ENCODE measurements around the gene IER5.

The IER5 gene

DNA sequence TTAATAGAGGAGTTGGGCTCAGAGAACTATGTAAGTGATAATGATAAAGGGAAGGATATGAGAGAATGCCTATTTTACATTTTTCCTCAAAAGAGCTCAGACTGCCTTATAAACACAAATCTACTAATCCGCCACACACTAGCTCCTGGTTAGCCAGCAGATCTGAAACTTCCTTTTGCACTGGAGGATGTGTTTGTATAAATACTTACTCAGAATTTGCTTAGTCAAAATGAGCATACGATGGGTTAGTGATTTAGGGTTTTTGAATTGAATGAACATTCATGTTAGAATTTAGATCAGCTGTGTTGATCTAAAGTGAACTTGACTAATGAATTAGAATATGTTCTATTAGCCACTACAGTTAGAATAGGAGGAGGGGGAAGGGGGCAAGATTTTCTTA lies 9.1 kb upstream of the IER5 start:
- TF ChIP-seq CTCF (IDR thresholded peaks at IDR 0.05; ENCODE audit: insufficient read depth, low read length, poor library complexity, severe bottlenecking): no peak
- DNase-seq (ENCODE audit: extremely low read depth, insufficient read length): no peak
- H3K4me3 ChIP-seq (replicated peaks; ENCODE audit: low read depth, low read length): no peak overlapping the region
- H3K27me3 ChIP-seq (replicated peaks; ENCODE audit: control insufficient read depth, insufficient read depth, low read length): no peaks in the 10 kb centered on the region
- H3K36me3 ChIP-seq (ENCODE audit: control insufficient read depth, insufficient read depth, low read length): no peaks in the 10 kb centered on the region

DNA sequence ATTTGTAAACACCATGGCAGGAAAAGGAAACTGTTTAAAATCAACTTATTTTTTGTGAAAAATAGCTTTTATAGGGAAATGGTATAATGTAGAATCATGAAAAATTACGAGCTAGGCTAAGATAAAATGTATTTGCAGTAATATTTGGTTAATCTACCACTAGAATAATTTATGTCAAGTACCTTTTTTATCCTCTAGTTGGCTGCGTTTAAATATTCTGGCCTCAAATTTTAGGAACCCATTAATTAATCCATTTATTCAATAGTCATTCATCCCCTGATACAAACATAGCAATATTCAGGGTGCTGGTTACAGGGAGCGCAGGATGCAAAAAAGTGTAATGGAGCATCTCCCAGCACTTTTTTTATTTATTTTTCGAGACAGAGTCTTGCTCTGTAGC lies 8.6 kb upstream of the IER5 start:
- no peak for TF ChIP-seq CTCF (IDR thresholded peaks at IDR 0.05; ENCODE audit: insufficient read depth, low read length, poor library complexity, severe bottlenecking)
- H3K4me3 ChIP-seq (replicated peaks; ENCODE audit: low read depth, low read length): no peak overlapping the region
- DNase-seq (ENCODE audit: extremely low read depth, insufficient read length): no peak
- H3K36me3 ChIP-seq (ENCODE audit: control insufficient read depth, insufficient read depth, low read length): no peaks in the 10 kb centered on the region
- H3K27me3 ChIP-seq (replicated peaks; ENCODE audit: control insufficient read depth, insufficient read depth, low read length): no peaks in the 10 kb centered on the region

DNA sequence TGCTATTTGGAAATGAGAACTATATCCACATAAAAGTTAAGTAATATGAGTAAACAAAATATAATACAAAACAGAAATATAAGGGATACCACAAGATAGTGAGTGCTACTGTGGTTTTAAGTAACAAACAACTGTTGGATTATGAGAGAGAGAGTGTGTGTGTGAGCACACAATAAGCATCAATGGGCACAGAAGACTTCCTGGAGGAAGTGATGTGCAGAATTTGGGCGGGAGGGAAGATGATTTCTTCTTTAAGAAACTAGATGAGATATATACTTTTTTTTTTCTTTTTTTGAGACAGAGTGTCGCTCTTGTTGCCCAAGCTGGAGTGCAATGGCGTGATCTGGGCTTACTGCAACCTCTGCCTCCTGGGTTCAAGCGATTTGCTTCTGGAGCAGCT lies 7.9 kb upstream of the IER5 start:
- Histone ChIP-seq H3K36me3 (ENCODE audit: control insufficient read depth, insufficient read depth, low read length) (no peaks in the 10 kb centered on the region), H3K27me3 (replicated peaks; ENCODE audit: control insufficient read depth, insufficient read depth, low read length) (no peaks in the 10 kb centered on the region), H3K4me3 (replicated peaks; ENCODE audit: low read depth, low read length) (no peak overlapping the region)
- no peak for DNase-seq (ENCODE audit: extremely low read depth, insufficient read length)
- TF ChIP-seq CTCF (IDR thresholded peaks at IDR 0.05; ENCODE audit: insufficient read depth, low read length, poor library complexity, severe bottlenecking): no peak

DNA sequence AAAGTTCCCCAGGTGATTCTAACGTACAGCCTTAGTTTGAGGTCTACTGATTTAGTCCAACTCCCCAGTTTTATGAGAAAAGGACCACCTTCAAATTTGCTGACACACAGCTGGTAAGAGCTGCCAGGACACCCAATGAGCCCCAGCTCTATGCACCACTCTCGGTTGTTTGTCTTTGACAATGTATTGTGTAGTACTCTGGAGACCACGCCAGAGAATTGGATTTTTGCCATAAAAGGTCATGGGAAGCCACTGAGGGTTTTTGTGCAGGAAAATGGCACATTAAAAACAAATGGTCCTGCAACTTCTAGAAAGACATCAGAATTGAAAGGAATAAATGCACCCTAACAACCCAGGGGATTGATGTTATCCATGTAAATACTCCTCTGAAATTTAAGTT lies 7.1 kb upstream of the IER5 start:
- H3K4me3 ChIP-seq (replicated peaks; ENCODE audit: low read depth, low read length): no peak overlapping the region
- DNase-seq (ENCODE audit: extremely low read depth, insufficient read length): no peak
- no peaks in the 10 kb centered on the region for H3K36me3 ChIP-seq (ENCODE audit: control insufficient read depth, insufficient read depth, low read length)
- H3K27me3 ChIP-seq (replicated peaks; ENCODE audit: control insufficient read depth, insufficient read depth, low read length): no peaks in the 10 kb centered on the region
- no peak for TF ChIP-seq CTCF (IDR thresholded peaks at IDR 0.05; ENCODE audit: insufficient read depth, low read length, poor library complexity, severe bottlenecking)

GRCh38 chr1:181083842-181084605 lies 4.5 kb upstream of the IER5 start:
- peak; percentile 65 for TF ChIP-seq CTCF (IDR thresholded peaks at IDR 0.05; ENCODE audit: insufficient read depth, low read length, poor library complexity, severe bottlenecking)
- H3K4me3 ChIP-seq (replicated peaks; ENCODE audit: low read depth, low read length): no peak overlapping the region
- H3K27me3 ChIP-seq (replicated peaks; ENCODE audit: control insufficient read depth, insufficient read depth, low read length): no peaks in the 10 kb centered on the region
- peak; percentile 50 for DNase-seq (ENCODE audit: extremely low read depth, insufficient read length)
- no peaks in the 10 kb centered on the region for H3K36me3 ChIP-seq (ENCODE audit: control insufficient read depth, insufficient read depth, low read length)

DNA sequence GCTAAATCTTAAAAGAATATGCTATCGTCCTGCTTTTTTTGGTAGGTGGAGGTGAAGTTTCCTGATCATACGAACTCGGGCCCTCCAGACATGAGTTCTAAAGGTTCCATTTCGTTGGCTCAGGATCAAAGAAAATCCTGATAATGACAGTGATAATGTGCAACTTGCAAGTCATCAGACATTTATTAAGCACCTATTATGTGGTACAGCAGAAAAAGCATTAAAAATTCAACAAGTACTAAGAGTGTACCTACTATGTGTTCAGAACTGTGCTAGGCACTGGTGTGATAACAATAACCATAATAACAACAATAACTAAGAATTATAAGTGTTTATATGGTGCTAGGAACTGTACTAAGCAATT lies 3.9 kb upstream of the IER5 start:
- TF ChIP-seq CTCF (IDR thresholded peaks at IDR 0.05; ENCODE audit: insufficient read depth, low read length, poor library complexity, severe bottlenecking): no peak
- no peak overlapping the region for H3K4me3 ChIP-seq (replicated peaks; ENCODE audit: low read depth, low read length)
- no peaks in the 10 kb centered on the region for H3K27me3 ChIP-seq (replicated peaks; ENCODE audit: control insufficient read depth, insufficient read depth, low read length)
- H3K36me3 ChIP-seq (ENCODE audit: control insufficient read depth, insufficient read depth, low read length): peaks cover 2% of the 10 kb centered on the region
- DNase-seq (ENCODE audit: extremely low read depth, insufficient read length): no peak

All from GM06990 (cell line).